Endothelial cell of umbilical vein (primary cell): ENCODE results near the gene PTGER3. TPM values are rescaled to one million over a fixed set of nuclear protein-coding genes. Genes with fewer than 3 reads are reported as not detected.

Experiments
- BruUV-seq: library from RNA; stranded (reverse); fragments of 400-500 nt; replicated peaks from 2 replicates; lab custom pipeline; 2021; lab: Mats Ljungman, UMichigan
- CTCF ChIA-PET: fragments of 300-600, 350-600 bp; sonication (Branson Sonifier 250); formaldehyde crosslinking; loops from one replicate; lab custom pipeline; 2021; ENCODE audit warnings: antibody characterized with exemption, inconsistent platforms; lab: Charles Lee
- POLR2A ChIA-PET: fragments of 300-600, 350-600 bp; sonication (Branson Sonifier 250); formaldehyde crosslinking; loops from one replicate; lab custom pipeline; 2021; ENCODE audit warnings: antibody characterized with exemption, inconsistent platforms; lab: Charles Lee
- DNase-seq: peaks from one replicate; pipeline ENCODE4 v3.0.0-alpha.2; 2011; ENCODE audit warnings: low read depth, low spot score
- FAIRE-seq: peaks from 2 replicates; lab custom pipeline; 2011; peaks lifted over from hg19 to GRCh38; lab: Jason Lieb, UNC
- H2AFZ ChIP-seq: 2 replicates; pipeline ENCODE4 v1.6.0; 2012; ENCODE audit warnings: low read depth, low read length, control low read depth, inconsistent platforms
- H3K27ac ChIP-seq: 2 replicates; pipeline ENCODE4 v1.5.1; 2011; ENCODE audit warnings: low read depth, mild to moderate bottlenecking, control low read depth, low read length, moderate library complexity; ENCODE audit not compliant: insufficient read depth
- H3K27me3 ChIP-seq, 2 experiments: 2 replicates each; pipeline versions ENCODE4 v1.6.0 to v1.6.1; 2011; ENCODE audit warnings: low read length in 2 of 2, mixed read lengths in 1 of 2; ENCODE audit not compliant: control insufficient read depth in 2 of 2, insufficient read depth in 2 of 2
- H3K36me3 ChIP-seq, 2 experiments: 2 replicates in 1 of 2; 3 replicates in 1 of 2; pipeline ENCODE4 v1.5.1; 2011; ENCODE audit warnings: low read length in 2 of 2, mild to moderate bottlenecking in 1 of 2, moderate library complexity in 1 of 2; ENCODE audit not compliant: control insufficient read depth in 2 of 2, insufficient read depth in 2 of 2; ENCODE audit errors: extremely low read depth in 1 of 2
- H3K4me1 ChIP-seq: 3 replicates; pipeline ENCODE4 v1.5.1; 2011; ENCODE audit warnings: mild to moderate bottlenecking, low read length; ENCODE audit not compliant: control insufficient read depth, insufficient read depth; ENCODE audit errors: extremely low read depth
- H3K4me2 ChIP-seq: 2 replicates; pipeline ENCODE4 v1.6.1; 2011; ENCODE audit warnings: low read length, control low read depth, mixed read lengths; ENCODE audit not compliant: insufficient read depth
- H3K4me3 ChIP-seq, 3 experiments: fragments of 200-600 bp in 1 of 3; sonication (generic), shearing (Covaris generic) in 1 of 3; replicated peaks in 1 of 3; 2 replicates each; pipeline ENCODE4 v1.5.1; 2011 to 2016; ENCODE audit warnings: control low read depth in 3 of 3, low read length in 3 of 3, mild to moderate bottlenecking in 2 of 3, inconsistent platforms in 1 of 3, low read depth in 1 of 3, moderate library complexity in 1 of 3; ENCODE audit not compliant: insufficient read depth in 1 of 3
- H3K79me2 ChIP-seq: 2 replicates; pipeline ENCODE4 v1.6.0; 2012; ENCODE audit warnings: low read length, inconsistent platforms; ENCODE audit not compliant: control insufficient read depth, insufficient read depth
- H3K9ac ChIP-seq: replicated peaks from 2 replicates; pipeline ENCODE3; 2011; ENCODE audit warnings: low read length, control low read depth; ENCODE audit not compliant: insufficient read depth; ENCODE audit errors: extremely low read depth
- H3K9me1 ChIP-seq: replicated peaks from 3 replicates; pipeline ENCODE4 v1.6.0; 2011; ENCODE audit warnings: mild to moderate bottlenecking, low read length; ENCODE audit not compliant: control insufficient read depth, insufficient read depth; ENCODE audit errors: extremely low read depth
- H3K9me3 ChIP-seq: replicated peaks from 2 replicates; pipeline ENCODE4 v1.5.1; 2012; ENCODE audit warnings: low read length, inconsistent platforms; ENCODE audit not compliant: control insufficient read depth, insufficient read depth
- H4K20me1 ChIP-seq: replicated peaks from 2 replicates; pipeline ENCODE3; 2011; ENCODE audit warnings: mild to moderate bottlenecking, low read length; ENCODE audit not compliant: control insufficient read depth, insufficient read depth; ENCODE audit errors: extremely low read depth
- EZH2 ChIP-seq: IDR thresholded peaks from 2 replicates; pipeline ENCODE4 v1.6.1; 2012; ENCODE audit warnings: borderline replicate concordance, low read depth, mild to moderate bottlenecking, moderate library complexity, low read length, inconsistent platforms; ENCODE audit not compliant: severe bottlenecking
- FOS ChIP-seq: IDR thresholded peaks from 2 replicates; pipeline ENCODE4 v1.6.1; 2011; ENCODE audit warnings: mild to moderate bottlenecking, low read length, moderate library complexity, borderline replicate concordance; ENCODE audit not compliant: insufficient read depth
- GATA2 ChIP-seq: IDR thresholded peaks from 2 replicates; pipeline ENCODE4 v1.7.0; 2011; ENCODE audit warnings: low read depth, mild to moderate bottlenecking, moderate library complexity, mixed read lengths, low read length; ENCODE audit not compliant: insufficient read length, insufficient read depth
- JUN ChIP-seq: IDR thresholded peaks from 2 replicates; pipeline ENCODE4 v1.6.1; 2011; ENCODE audit warnings: borderline replicate concordance, low read depth; ENCODE audit not compliant: insufficient read length, insufficient read depth
- MAX ChIP-seq: IDR thresholded peaks from 2 replicates; pipeline ENCODE4 v1.6.1; 2011; ENCODE audit not compliant: insufficient read depth, insufficient read length
- MYC ChIP-seq: IDR thresholded peaks from one replicate; pipeline ENCODE4 v1.6.1; 2011; ENCODE audit warnings: mild to moderate bottlenecking, low read depth, low read length
- POLR2A ChIP-seq: IDR thresholded peaks from 2 replicates; pipeline ENCODE4 v1.6.1; 2012; ENCODE audit warnings: low read depth, mild to moderate bottlenecking, control low read depth, low read length
- POLR2AphosphoS5 ChIP-seq: IDR thresholded peaks from 2 replicates; pipeline ENCODE4 v1.6.1; 2012; ENCODE audit warnings: low read depth, mild to moderate bottlenecking, control low read depth, low read length, moderate library complexity; ENCODE audit not compliant: insufficient read depth
- dilution Hi-C: fragments of 300-500 bp; cut with MboI; formaldehyde crosslinking; loops from one replicate; pipeline ENCODE4 v1.15.0; 2019; ENCODE audit warnings: low sequenced_read_pairs; ENCODE audit not compliant: extremely low pct_ligation_motif_present
- intact Hi-C: fragments of 100-400 bp; cut with micrococcal nuclease; formaldehyde crosslinking; loops from one replicate; pipeline ENCODE4 v1.10.0; 2022
- polyA plus RNA-seq, 4 experiments: library from polyadenylated mRNA; depleted of rRNA in 3 of 4; stranded (reverse) in 3 of 4; unstranded in 1 of 4; fragments of >200 nt; gene quantifications; 2 replicates each; pipeline versions ENCODE4 v1.2.1 to v1.2.3, GENCODE V29; 2011 to 2012; ENCODE audit warnings: missing spikeins in 1 of 4
- total RNA-seq: library from RNA; stranded (reverse); gene quantifications from 2 replicates; pipeline ENCODE4 v1.2.3, GENCODE V29; 2021
- TF ChIP-seq, protein P1 (sequence below), 2 donors: IDR thresholded peaks; 1 replicate in 1 of 2; 2 replicates in 1 of 2; pipeline ENCODE4 v1.5.1; 2011; ENCODE audit warnings: low read length in 2 of 2, mild to moderate bottlenecking in 2 of 2, moderate library complexity in 2 of 2, control low read depth in 1 of 2, inconsistent platforms in 1 of 2, low read depth in 1 of 2; ENCODE audit not compliant: insufficient read depth in 1 of 2; ENCODE audit errors: extremely low read depth in 1 of 2

The PTGER3 gene
- total and polyA plus RNA-seq, 2 donors (not counting 3 experiments of a cell fraction or from before 2014, with no cell fraction given) = 0.01 TPM; not detected in 1

DNA sequence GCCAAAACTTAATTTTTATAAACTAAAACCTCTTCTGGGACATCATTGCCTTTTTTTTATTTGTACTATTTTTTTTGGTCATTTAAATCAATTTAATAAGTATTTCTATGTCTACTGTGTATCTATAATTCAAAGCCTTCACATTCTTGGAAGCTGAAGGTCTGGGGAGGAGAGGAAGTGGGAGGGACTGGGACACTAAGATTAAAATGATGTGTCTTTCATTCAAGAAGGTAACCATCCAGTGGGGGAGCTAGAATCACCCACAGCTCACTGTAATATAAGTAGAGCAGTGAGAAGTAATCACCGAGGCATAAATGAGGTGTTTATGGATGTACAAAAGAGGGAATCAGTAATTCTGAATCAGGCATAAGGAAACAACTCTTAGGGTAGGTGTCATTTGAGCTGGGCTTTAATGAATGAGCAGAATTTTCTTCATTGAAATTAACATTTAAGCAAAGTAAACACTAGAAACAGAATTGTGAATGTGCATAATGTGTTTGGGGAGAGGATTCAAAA, 52.8 kb downstream of the PTGER3 start:
- dilution Hi-C loops = no loop called here
- DNase-seq (no peak), FAIRE-seq (no peak)
- CTCF ChIA-PET = no interaction called here
- POLR2A ChIA-PET = no interaction called here
- Histone ChIP-seq H3K27ac (no peak overlapping the region), H3K9me3 (no peaks in the 10 kb centered on the region), H3K27me3 (no peaks in the 10 kb centered on the region), H3K9ac (no peak overlapping the region), H4K20me1 (no peaks in the 10 kb centered on the region), H3K79me2 (no peaks in the 10 kb centered on the region), H3K9me1 (no peaks in the 10 kb centered on the region), H2AFZ (no peak overlapping the region), H3K36me3 (no peaks in the 10 kb centered on the region), H3K4me3 (no peak overlapping the region), H3K4me2 (no peak overlapping the region), H3K4me1 (no peaks in the 10 kb centered on the region)
- intact Hi-C loops = no loop called here
- TF ChIP-seq POLR2AphosphoS5 (no peak), MYC (no peak), MAX (no peak), POLR2A (no peak), JUN (no peak), EZH2 (no peak), FOS (no peak), GATA2 (no peak)
- TF ChIP-seq, protein P1, sequence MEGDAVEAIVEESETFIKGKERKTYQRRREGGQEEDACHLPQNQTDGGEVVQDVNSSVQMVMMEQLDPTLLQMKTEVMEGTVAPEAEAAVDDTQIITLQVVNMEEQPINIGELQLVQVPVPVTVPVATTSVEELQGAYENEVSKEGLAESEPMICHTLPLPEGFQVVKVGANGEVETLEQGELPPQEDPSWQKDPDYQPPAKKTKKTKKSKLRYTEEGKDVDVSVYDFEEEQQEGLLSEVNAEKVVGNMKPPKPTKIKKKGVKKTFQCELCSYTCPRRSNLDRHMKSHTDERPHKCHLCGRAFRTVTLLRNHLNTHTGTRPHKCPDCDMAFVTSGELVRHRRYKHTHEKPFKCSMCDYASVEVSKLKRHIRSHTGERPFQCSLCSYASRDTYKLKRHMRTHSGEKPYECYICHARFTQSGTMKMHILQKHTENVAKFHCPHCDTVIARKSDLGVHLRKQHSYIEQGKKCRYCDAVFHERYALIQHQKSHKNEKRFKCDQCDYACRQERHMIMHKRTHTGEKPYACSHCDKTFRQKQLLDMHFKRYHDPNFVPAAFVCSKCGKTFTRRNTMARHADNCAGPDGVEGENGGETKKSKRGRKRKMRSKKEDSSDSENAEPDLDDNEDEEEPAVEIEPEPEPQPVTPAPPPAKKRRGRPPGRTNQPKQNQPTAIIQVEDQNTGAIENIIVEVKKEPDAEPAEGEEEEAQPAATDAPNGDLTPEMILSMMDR (IDR thresholded peaks at IDR 0.05; ENCODE audit: extremely low read depth in 1 of 2, insufficient read depth in 1 of 2, low read depth in 1 of 2, low read length in 2 of 2) = no peak
- no TSS peak for BruUV-seq
